Activated effector memory CD4-positive, alpha-beta T cell treated with anti-CD3 and anti-CD28 coated beads, Interleukin-2, amount 50 U/mL, for 16 hours (primary cell): ENCODE results near the gene MLC1.

Source experiments
- DNase-seq: peaks from one replicate; pipeline ENCODE4 v3.0.0-alpha.2; 2020

MLC1 gene

GRCh38 chr22:50034126-50035081, 50.8 kb downstream of the MLC1 start:
- DNase-seq: peak; percentile 61

DNA sequence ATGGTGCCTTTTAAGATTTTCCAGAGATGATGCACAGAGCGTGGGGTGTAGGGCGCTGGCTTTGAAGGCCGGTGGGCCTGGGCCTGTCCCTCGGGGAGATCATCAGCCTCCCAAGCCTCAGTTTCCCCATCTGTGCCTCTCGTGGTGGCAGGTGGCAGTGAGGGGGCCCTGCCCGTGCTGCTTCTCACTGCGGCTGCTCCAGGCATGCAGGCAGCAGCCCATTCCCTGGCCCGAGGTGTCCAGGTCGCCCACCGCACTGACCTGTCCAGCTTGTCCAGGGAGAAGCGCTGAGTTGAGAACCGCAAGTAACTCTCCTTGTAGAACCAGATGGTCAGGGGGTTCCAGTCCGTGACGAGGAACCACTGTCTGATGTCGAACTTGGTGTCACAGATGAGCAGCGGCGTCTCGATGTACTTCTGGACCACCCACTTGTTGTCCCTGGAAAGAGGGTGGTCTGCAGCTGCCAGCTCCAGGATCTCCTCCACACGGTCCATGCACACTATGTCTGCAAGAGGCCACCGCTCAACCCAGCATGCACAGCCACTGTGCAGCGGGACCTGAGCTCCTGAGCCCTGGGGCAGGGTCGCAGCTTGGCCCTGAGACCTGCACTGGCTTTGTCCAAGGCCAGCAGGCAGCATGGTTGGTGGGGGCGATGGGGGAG, 52.2 kb downstream of the MLC1 start:
- peak; percentile 58 for DNase-seq

DNA sequence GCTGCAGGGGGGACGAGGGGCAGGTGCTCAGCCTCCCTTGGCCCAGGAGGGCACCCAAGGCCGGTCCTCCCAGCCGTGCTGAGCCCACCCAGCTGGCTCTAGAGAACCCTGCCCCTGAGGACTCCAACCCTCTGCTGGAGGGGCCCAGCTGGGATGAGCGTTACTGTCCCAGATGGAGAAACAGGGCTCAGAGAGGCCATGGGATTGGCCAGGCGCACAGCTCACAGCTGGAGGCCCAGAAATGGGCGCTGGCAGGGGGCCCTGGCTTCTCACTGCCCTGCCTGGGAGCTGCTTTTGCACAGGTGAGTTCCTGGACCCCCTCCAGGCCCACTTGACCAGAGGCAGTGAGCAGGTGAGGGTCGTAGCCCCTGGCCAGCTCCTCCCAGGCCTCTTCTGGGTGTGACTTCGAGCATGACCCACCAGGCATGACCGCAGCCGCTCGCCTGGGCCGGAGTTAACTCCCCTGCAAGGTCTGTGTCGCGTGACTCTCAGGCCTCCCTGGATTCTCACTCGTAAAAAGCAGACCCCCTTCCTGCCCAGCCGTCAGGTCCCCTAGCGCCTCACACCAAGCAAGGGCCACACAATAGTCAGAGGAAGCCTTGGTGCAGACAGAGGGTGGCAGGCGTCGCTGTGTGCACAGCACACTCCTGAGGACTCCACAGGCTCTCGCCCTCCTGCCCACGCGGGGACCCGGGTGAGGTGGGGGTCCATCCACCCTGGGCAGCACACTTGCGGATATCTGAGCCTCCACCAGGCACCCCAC, 52.9 kb downstream of the MLC1 start:
- DNase-seq: peak; percentile 59

DNA sequence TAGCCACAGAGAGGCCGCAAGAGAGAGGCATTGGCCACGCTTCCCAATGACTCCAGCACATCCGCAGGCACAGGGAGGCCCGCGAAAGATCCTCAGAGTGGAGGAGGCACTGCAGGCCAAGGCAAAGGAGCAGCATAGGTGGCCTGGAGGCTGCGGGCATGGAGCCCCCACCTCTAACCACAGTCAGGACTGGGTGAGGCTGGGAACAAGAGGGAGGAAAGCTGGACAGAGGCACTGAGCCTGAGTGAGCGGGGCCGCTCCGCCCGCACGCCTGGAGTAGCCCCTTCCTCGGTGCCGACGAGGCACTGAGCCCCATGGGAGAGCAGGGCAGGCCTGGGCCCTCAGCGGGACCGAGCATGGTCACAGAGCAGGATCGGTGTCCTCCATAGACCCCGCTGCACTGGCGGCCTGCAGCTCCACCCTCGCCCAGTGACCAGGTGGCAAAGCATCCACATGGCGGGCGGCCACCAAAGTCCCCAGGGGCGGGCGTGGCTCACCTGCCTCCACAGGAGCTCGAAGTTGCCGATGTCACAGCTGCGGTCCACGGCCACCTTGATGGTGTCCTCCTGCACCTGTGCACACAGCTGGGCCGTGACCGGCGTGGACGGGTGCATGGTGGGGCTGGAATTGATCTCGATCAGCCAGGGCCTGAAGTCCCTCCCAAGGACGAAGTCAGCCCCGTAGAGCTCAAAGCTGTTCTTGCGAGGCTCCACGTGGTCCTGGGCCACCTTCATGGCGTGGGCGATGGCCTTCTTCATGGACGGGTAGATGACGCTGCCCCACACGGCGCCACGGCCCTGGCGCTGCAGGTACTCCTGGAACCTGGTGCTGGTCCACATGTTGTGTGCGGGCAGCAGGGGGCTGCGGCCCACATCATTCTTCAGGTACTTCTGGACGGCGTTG, 53.8 kb downstream of the MLC1 start:
- peak; percentile 62 for DNase-seq

GRCh38 chr22:50030297-50031188, 54.7 kb downstream of the MLC1 start:
- DNase-seq: peak; percentile 93

DNA sequence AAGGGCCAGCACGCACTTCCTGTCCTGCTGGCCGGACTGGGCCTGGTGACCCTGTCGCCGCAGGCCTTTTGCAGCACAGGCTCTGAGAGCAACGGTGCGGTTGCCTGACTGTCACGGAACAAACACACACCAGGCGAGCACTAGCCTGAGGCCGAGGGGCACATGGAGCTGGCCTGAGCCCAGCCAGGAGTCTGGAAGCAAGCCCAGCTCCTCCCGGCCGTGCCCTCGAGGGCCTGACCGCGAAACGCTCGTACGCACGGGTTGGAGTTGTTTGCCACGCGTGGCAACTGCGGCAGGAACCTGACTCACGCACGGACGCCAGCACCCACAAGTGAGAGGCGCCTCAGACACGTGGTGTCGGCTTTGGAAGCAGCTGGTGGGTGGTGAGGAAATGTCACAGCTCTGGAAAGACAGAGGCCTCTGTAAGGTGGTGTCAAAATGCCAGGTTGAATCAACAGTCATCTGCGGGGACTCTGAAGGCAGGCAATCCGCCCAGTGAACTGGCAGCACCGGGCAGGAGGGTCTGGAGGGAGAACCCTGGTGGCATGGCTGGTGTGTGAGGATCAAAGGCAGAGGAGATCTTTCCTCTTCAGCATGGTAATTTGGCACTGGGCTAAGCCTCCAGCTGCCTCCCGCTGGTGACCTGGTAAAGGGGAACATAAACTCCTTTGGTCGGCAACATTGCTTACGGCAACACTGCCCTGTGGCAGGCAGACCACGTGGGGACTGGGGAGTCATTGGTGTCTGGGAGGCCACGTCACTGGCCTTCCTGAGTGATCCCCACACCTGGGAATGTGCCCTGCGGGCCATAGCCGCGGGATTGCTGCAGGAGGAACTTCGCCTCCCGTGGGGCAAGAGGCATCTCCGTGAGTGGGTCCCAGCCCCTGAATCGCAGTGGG, 57.3 kb downstream of the MLC1 start:
- peak; percentile 84 for DNase-seq

- DNase-seq: peak; percentile 22
Measured at GRCh38 chr22:50025993-50026392, 59.2 kb downstream of the MLC1 start.

DNA sequence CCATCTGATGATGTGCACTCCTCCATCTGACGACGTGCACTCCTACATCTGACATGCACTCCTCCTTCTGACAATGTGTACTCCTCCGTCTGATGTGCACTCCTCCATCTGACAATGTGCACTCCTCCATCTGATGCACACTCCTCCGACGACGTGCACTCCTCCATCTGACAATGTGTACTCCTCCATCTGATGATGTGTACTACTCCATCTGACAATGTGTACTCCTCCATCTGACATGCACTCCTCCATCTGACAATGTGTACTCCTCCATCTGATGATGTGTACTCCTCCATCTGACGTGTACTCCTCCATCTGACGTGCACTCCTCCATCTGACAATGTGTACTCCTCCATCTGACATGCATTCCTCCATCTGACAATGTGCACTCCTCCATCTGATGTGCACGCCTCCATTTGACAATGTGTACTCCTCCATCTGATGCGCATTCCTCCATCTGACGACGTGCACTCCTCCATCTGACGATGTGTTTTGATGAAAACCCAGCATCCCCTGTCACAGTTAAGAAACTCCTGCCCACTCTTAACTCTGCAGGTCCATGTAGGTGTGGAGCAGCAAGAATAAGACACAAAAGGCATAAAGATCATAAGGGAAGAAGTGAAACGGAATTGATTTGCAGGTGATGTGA, 62.9 kb downstream of the MLC1 start:
- peak; percentile 36 for DNase-seq

DNA sequence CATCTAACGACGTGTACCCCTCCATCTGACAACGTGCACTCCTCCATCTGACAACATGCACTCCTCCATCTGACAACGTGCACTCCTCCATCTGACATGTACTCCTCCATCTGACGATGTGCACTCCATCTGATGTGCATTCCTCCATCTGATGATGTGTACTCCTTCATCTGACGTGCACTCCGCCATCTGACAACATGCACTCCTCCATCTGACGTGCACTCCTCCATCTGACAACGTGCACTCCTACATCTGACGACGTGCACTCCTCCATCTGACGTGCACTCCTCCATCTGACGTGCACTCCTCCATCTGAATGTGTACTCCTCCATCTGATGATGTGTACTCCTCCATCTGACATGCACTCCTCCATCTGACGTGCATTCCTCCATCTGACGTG, 64.6 kb downstream of the MLC1 start:
- DNase-seq: peak; percentile 31

GRCh38 chr22:50019316-50019715, 65.9 kb downstream of the MLC1 start:
- peak; percentile 61 for DNase-seq

- peak; percentile 65 for DNase-seq
Measured at GRCh38 chr22:50018608-50019285, 66.5 kb downstream of the MLC1 start.

DNA sequence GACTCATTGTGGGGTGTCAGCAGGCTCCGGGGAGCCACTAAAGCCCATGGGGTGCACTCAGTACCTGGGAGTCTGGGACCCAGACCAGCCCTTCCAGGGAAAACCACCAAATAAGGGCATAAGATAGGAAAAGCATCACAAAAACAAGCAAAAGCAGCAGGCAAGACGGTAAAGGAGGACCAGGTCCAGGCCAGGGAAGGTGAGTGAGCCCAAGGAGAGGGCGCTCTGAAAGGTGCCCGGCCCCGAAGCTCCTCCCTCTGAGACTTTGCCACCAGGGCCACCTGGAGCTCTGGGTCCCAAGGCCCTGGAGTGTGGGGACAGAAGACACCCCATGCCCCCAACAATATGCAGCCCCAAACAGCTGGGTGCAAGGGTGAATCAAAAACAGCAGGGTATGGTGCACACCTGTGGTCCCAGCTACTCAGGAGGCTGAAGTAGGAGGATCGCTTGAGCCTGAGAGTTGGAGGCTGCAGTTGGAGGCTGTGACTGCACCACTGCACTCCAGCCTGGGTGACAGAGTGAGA, 67.5 kb downstream of the MLC1 start:
- DNase-seq: peak; percentile 59

GRCh38 chr22:50016988-50017700, 68.1 kb downstream of the MLC1 start:
- peak; percentile 87 for DNase-seq

GRCh38 chr22:50016308-50016987, 68.8 kb downstream of the MLC1 start:
- DNase-seq: peak; percentile 61

GRCh38 chr22:50015451-50016307, 69.5 kb downstream of the MLC1 start:
- DNase-seq: peak; percentile 39
